ENCODE data around the gene TCL1B.

- TF ChIP-seq CTCF (IDR thresholded peaks at IDR 0.05) (no peak), POLR2A (IDR thresholded peaks at IDR 0.05) (no peak)
These were observed 55.6 kb downstream of the TCL1B start for GRCh38 chr14:95741781-95742180.
